A549 (cell line): ENCODE results near the gene SF3A2. TPM values are rescaled to one million over a fixed set of nuclear protein-coding genes. Genes with fewer than 3 reads are reported as not detected.

Source experiments
- ATAC-seq, 2 experiments: fragments of 200-7000 bp in 1 of 2; fragments of >200 bp in 1 of 2; cut with Nextera tagmentation in 1 of 2; cut with Tn5 transposase in 1 of 2; 3 replicates each; pipeline versions ENCODE4 v1.8.0 to v1.9.1; 2018 to 2020; ENCODE audit warnings: mild to moderate bottlenecking in 1 of 2, moderate library complexity in 1 of 2
- CTCF ChIA-PET: fragments of 300-600 bp; sonication (Branson Sonifier 250); formaldehyde crosslinking; extraction: SDS; loops from one replicate; lab custom pipeline; 2021; ENCODE audit warnings: antibody characterized with exemption, inconsistent platforms; lab: Yijun Ruan, JAX
- POLR2A ChIA-PET: fragments of 350-600 bp; formaldehyde crosslinking; extraction: SDS; loops from one replicate; lab custom pipeline; 2021; ENCODE audit warnings: antibody characterized with exemption, inconsistent platforms; lab: Yijun Ruan, JAX
- DNase-seq, 2 experiments: peaks; one replicate each; pipeline versions ENCODE4 v3.0.0 to v3.0.0-alpha.2; 2011 to 2016; ENCODE audit warnings: low read depth in 1 of 2, low spot score in 1 of 2
- FAIRE-seq: peaks from 2 replicates; lab custom pipeline; 2011; peaks lifted over from hg19 to GRCh38; lab: Jason Lieb, UNC
- H3K27ac ChIP-seq, 2 experiments: fragments of >200 bp; sonication (Bioruptor Twin); formaldehyde crosslinking; 3 replicates each; pipeline ENCODE4 v1.5.1; 2016 to 2017
- H3K4me1 ChIP-seq: fragments of >200 bp; sonication (Bioruptor Twin); formaldehyde crosslinking; 3 replicates; pipeline ENCODE4 v1.6.1; 2016
- H3K4me2 ChIP-seq: fragments of >200 bp; sonication (Bioruptor Twin); formaldehyde crosslinking; 3 replicates; pipeline ENCODE4 v1.6.1; 2016
- H3K4me3 ChIP-seq: fragments of >200 bp; sonication (Bioruptor Twin); formaldehyde crosslinking; 3 replicates; pipeline ENCODE4 v1.5.1; 2016
- H3K9me3 ChIP-seq: fragments of >200 bp; sonication (Bioruptor Twin); formaldehyde crosslinking; 3 replicates; pipeline ENCODE4 v1.6.1; 2016
- CBX2 ChIP-seq: fragments of 200-600 bp; sonication (generic); IDR thresholded peaks from 2 replicates; pipeline ENCODE4 v1.6.1; 2016; ENCODE audit warnings: low read depth, mild to moderate bottlenecking, borderline replicate concordance
- CEBPB ChIP-seq, 2 experiments: fragments of >200 bp in 1 of 2; sonication (Bioruptor Twin) in 1 of 2; formaldehyde crosslinking in 1 of 2; IDR thresholded peaks; 2 replicates each; pipeline ENCODE4 v1.6.1; 2012 to 2016
- CHD4 ChIP-seq: fragments of 200-600 bp; sonication (generic); IDR thresholded peaks from 2 replicates; pipeline ENCODE4 v1.6.1; 2016; ENCODE audit warnings: antibody characterized with exemption, mild to moderate bottlenecking, borderline replicate concordance
- CTCF ChIP-seq: fragments of >200 bp; sonication (Bioruptor Twin); formaldehyde crosslinking; IDR thresholded peaks from 3 replicates; pipeline ENCODE4 v1.5.1; 2016
- ELK1 ChIP-seq: fragments of 150-350 bp; IDR thresholded peaks from 2 replicates; pipeline ENCODE4 v1.6.1; 2014; ENCODE audit warnings: low read depth, mild to moderate bottlenecking, low read length
- EP300 ChIP-seq, 2 experiments: fragments of >200 bp; sonication (Bioruptor Twin); formaldehyde crosslinking; IDR thresholded peaks; 2 replicates in 1 of 2; 3 replicates in 1 of 2; pipeline ENCODE4 v1.6.1; 2016 to 2017
- FOSL2 ChIP-seq, 2 experiments: fragments of 450-650 bp in 1 of 2; fragments of >200 bp in 1 of 2; sonication (Bioruptor Twin) in 1 of 2; formaldehyde crosslinking; IDR thresholded peaks; 2 replicates each; pipeline versions ENCODE4 v1.5.0 to v1.6.1; 2016 to 2020; ENCODE audit warnings: mild to moderate bottlenecking in 1 of 2, moderate library complexity in 1 of 2
- FOXS1 ChIP-seq: fragments of 250-450 bp; sonication (Bioruptor Pico); IDR thresholded peaks from 2 replicates; pipeline ENCODE4 v1.5.0; 2020; ENCODE audit warnings: mild to moderate bottlenecking, moderate library complexity
- HOXB5 ChIP-seq: fragments of 250-450 bp; sonication (Bioruptor Pico); IDR thresholded peaks from 2 replicates; pipeline ENCODE4 v1.5.0; 2020; ENCODE audit warnings: mild to moderate bottlenecking, moderate library complexity
- JUN ChIP-seq, 2 experiments: fragments of >200 bp; sonication (Bioruptor Twin); formaldehyde crosslinking; IDR thresholded peaks; 2 replicates in 1 of 2; 3 replicates in 1 of 2; pipeline ENCODE4 v1.6.1; 2016 to 2017
- KDM5A ChIP-seq: fragments of 200-600 bp; sonication (generic); IDR thresholded peaks from 2 replicates; pipeline ENCODE4 v1.6.1; 2016; ENCODE audit warnings: antibody characterized with exemption, mild to moderate bottlenecking
- MAZ ChIP-seq: fragments of 150-350 bp; IDR thresholded peaks from 2 replicates; pipeline ENCODE4 v1.6.1; 2014; ENCODE audit warnings: antibody characterized with exemption, low read depth, low read length, borderline replicate concordance
- POLR2A ChIP-seq: IDR thresholded peaks from 2 replicates; pipeline ENCODE4 v1.6.1; 2012; ENCODE audit warnings: mild to moderate bottlenecking, low read length
- RAD21 ChIP-seq, 2 experiments: fragments of >200 bp in 1 of 2; sonication (Bioruptor Twin) in 1 of 2; formaldehyde crosslinking in 1 of 2; IDR thresholded peaks in 1 of 2; conservative IDR thresholded peaks in 1 of 2; 2 replicates in 1 of 2; 3 replicates in 1 of 2; pipeline ENCODE4 v1.6.1; 2012 to 2018; ENCODE audit warnings: inconsistent platforms in 1 of 2
- SMC3 ChIP-seq: fragments of >200 bp; sonication (Bioruptor Twin); formaldehyde crosslinking; IDR thresholded peaks from 3 replicates; pipeline ENCODE4 v1.6.1; 2018; ENCODE audit warnings: inconsistent platforms
- SREBF2 ChIP-seq: fragments of 450-650 bp; IDR thresholded peaks from 2 replicates; pipeline ENCODE4 v1.6.1; 2014; ENCODE audit warnings: mild to moderate bottlenecking, moderate library complexity
- ZFP36 ChIP-seq: fragments of 450-650 bp; IDR thresholded peaks from 2 replicates; pipeline ENCODE4 v1.6.1; 2014; ENCODE audit warnings: borderline replicate concordance; ENCODE audit not compliant: partially characterized antibody
- ZNF302 ChIP-seq: fragments of 250-450 bp; sonication (Bioruptor Pico); IDR thresholded peaks from 2 replicates; pipeline ENCODE4 v1.9.0; 2021; ENCODE audit warnings: inconsistent platforms, mild to moderate bottlenecking, moderate library complexity
- WGBS: methylation state at CpG from one replicate; pipeline ENCODE4 v1.1.6; 2017; ENCODE audit errors: missing lambda C conversion rate; 5-methylcytosine and 5-hydroxymethylcytosine counted together
- polyA plus RNA-seq, 4 experiments: library from polyadenylated mRNA; depleted of rRNA in 3 of 4; stranded (reverse); fragments of >200 nt; fragmentation: RNase III in 1 of 4; extraction: RNeasy Plus Mini Kit Qiagen cat#74134 plus additional on column Dnase treatment in 1 of 4; gene quantifications; 2 replicates in 3 of 4; 3 replicates in 1 of 4; pipeline ENCODE4 v1.2.3, GENCODE V29; 2011 to 2017
- TF ChIP-seq, protein P1 (sequence below): IDR thresholded peaks from 2 replicates; pipeline ENCODE4 v1.6.1; 2012

Gene SF3A2
- polyA plus RNA-seq, 2 of the 4 experiments (the other 2 are of a cell fraction), result 11.9 to 68.2 TPM

DNA sequence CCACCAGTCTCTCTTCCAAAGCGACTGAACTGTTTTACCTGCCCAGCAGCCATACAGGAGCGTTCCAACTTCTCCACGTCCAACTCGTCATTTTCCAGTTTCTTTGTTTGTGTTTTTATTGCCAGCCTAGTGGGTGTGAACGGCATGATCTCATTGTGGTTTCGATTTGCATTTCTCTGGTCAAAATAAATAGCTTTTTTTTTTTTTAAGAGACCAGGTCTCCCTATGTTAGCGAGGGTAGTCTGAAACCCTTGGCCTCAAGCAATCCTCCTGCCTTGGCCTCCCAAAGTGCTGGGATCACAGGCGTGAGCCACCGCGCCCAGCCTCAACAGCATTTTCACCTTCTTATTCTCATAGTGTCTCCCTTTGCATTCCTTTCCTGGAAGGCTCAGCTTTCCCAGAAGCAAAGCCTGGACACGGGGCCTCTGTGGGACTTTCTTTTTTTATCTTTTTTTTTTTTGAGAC is 23.7 kb downstream of the SF3A2 start:
- Histone ChIP-seq H3K9me3 (no peaks in the 10 kb centered on the region), H3K4me2 (no peak overlapping the region), H3K4me1 (peaks cover 9% of the 10 kb centered on the region), H3K27ac (peak overlapping the region in 1 of 2 experiments; percentile 74; a peak in 2 of 6 replicates)
- WGBS, result 79% methylated on average over 11 of the region's 11 CpGs
- POLR2A ChIA-PET, result no interaction called here
- TF ChIP-seq ELK1, result no peak
- no peak for TF ChIP-seq ZNF302
- no peak for TF ChIP-seq CTCF
- TF ChIP-seq SREBF2, result no peak
- TF ChIP-seq MAZ, result no peak
- TF ChIP-seq ZFP36, result no peak
- TF ChIP-seq KDM5A, result no peak
- TF ChIP-seq, protein P1, sequence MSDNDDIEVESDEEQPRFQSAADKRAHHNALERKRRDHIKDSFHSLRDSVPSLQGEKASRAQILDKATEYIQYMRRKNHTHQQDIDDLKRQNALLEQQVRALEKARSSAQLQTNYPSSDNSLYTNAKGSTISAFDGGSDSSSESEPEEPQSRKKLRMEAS, result no peak
- no peak for TF ChIP-seq CHD4
- no peak for TF ChIP-seq POLR2A
- no peak for TF ChIP-seq FOXS1
- TF ChIP-seq FOSL2 (IDR thresholded peaks at IDR 0.05), result no peak
- TF ChIP-seq FOSL2 (CRISPR knock-in tag; IDR thresholded peaks at IDR 0.05), result no peak
- TF ChIP-seq SMC3, result no peak
- TF ChIP-seq JUN (IDR thresholded peaks at IDR 0.05), result no peak
- no peak for TF ChIP-seq CBX2
- TF ChIP-seq CEBPB (IDR thresholded peaks at IDR 0.05), result no peak
- TF ChIP-seq, all 56 proteins: peak for 0
- FAIRE-seq (no peak), ATAC-seq (no peak), DNase-seq (no peak)
- H3K4me3 ChIP-seq, result no peak overlapping the region
- CTCF ChIA-PET, result interaction anchor here (0.6 to 5.1 kb wide), 10 partner anchors 7 to 127 kb away, joined by 3 to 25 read pairs (median 4); partner anchors contain the start of genes AMH and PLEKHJ1

DNA sequence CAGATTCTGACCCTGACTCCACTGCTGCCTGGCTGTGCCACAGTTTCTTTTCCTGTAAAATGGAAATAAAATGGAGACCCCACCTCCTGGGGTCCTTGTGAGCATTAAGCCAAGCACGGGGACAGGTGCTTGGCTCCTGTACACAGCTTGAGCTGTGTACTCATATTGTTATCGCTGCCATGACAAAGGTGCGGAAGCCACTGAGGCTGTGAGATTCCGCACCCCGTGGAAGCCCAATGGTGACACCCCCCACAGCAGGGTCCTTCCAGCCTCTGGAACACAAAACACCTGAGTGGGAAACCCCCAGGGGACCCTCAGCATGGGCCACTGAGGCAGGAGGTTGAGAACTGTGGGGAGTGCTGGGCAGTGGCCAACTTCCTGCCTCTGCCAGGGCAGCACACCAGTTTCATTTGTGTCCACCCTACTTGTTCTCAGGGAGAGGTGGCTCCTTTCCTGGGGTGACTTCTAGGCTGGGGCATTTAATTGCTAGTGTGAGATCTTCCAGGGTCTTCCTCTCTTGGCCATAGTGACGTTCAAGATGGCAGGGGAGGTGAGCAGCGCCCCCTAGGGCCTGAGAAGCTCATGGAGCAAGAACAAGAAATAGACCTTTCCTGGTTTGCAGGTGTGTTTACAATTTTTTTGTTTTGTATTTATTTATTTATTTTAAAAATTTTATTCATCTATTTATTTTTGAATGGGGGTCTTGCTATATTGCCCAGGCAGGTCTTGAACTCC is 25.0 kb downstream of the SF3A2 start:
- no peak for TF ChIP-seq HOXB5 (CRISPR knock-in tag)
- peak in 1 of 2 experiments; percentile 28; a peak in 1 of 5 replicates for TF ChIP-seq RAD21 (conservative IDR thresholded peaks at IDR 0.05 in 1 of 2, IDR thresholded peaks at IDR 0.05 in 1 of 2)
- no peak for TF ChIP-seq EP300 (IDR thresholded peaks at IDR 0.05)
- TF ChIP-seq CTCF, result peak; percentile 45
- no peak overlapping the region for H3K4me3 ChIP-seq
- 0 out of 6 replicates have a peak overlapping the region, but pooled peaks of 1 of the 2 experiments have one; percentile 41 for H3K27ac ChIP-seq
- DNase-seq, result peak in 1 of 2 experiments; percentile 56
- ChIA-PET POLR2A (no interaction called here), CTCF (interaction anchor here (0.7 to 5.1 kb wide), 10 partner anchors 9 to 136 kb away, joined by 3 to 25 read pairs (median 4); partner anchors contain the start of gene PLEKHJ1)
- FAIRE-seq, result no peak
- H3K4me1 ChIP-seq, result peaks cover 12% of the 10 kb centered on the region
- no peak for ATAC-seq
- WGBS, result 56% methylated on average over 7 of the region's 7 CpGs
- H3K4me2 ChIP-seq, result no peak overlapping the region
- no peaks in the 10 kb centered on the region for H3K9me3 ChIP-seq
